HG02588 (cell line): ENCODE data around the gene SLC17A3.

Experiments used
- ATAC-seq: cut with Tn5 transposase; IDR thresholded peaks from one replicate; pipeline ENCODE4 v1.9.1; 2021; ENCODE audit warnings: mild to moderate bottlenecking, moderate library complexity; ENCODE audit not compliant: unreplicated experiment

The SLC17A3 gene, protein sequence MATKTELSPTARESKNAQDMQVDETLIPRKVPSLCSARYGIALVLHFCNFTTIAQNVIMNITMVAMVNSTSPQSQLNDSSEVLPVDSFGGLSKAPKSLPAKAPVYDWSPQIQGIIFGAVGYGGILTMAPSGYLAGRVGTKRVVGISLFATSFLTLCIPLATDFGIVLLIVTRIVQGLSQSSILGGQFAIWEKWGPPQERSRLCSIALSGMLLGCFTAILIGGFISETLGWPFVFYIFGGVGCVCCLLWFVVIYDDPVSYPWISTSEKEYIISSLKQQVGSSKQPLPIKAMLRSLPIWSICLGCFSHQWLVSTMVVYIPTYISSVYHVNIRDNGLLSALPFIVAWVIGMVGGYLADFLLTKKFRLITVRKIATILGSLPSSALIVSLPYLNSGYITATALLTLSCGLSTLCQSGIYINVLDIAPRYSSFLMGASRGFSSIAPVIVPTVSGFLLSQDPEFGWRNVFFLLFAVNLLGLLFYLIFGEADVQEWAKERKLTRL

DNA sequence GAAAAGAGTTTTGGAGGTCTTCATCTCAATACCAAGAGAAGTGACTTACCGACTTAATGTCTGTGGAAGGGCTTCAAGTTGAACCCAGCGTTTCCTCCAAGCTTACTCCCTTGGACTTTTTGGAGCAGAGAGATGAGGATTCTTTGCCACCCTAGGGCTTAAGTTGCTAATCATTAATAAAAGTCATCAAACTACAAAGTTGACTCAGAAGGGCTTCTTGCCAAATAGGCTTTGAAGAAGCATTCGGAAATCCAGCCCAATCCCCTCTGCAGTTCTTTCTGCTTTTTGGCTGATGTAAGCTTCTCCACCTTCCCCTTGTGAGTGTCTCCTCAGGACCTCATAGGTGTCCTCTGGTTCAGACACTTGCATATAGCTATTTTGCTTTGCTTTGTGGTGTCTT is at the start of gene SLC17A3:
TSS of gene SLC17A3 (minus strand) at position 126 of the 400 bp plus-strand sequence. CDS start 5,856 bp downstream, outside the sequence.
- no peak for ATAC-seq

DNA sequence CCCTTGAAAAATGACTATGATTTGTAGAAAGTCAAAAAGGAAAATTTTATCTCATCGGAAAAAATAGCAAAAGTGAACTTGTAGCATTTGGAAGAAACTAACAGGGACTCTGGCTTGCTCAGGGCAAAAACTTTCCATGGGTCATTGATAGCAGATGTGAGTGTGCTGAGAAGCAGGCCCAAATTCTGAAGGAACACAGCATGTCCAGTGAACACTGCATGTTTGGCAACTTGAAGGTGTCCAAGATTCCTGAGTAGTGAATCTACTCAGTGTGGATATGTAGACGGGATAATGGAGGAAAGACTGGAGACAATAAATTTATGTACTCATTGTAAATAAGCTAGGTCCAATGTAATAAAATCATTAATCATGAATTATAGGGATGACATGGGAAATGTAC is 48.3 kb upstream of the SLC17A3 start:
- ATAC-seq: no peak

DNA sequence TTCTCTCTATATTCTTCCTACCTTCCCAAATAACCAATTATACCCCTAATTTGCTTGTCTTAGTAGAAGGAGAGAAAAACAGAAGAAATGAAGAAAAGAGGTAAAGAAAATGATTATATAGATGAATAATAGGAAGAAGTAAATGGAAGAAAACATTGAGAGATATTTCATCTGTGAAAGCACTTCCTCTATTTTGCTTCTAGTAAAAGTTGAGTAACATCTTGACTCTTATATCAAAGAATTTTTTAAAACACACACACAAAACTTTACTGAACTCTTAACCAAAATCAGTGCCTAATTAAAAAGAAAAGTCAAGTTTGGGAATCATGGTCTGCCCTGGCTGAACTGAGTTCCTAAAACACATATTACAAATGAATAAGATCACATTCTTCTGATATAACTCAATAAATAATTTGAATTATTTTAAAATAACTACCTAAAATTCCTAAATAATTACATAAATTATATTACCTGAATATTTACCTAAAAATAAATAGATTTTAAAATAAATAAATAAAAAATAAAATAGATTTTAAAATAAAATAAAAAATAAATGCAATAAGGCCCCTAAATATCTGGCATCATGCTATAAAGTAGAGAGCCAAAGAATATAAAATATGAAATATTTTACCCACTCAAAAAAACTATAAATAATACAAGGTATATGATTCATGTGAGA is 47.6 kb upstream of the SLC17A3 start:
- no peak for ATAC-seq

DNA sequence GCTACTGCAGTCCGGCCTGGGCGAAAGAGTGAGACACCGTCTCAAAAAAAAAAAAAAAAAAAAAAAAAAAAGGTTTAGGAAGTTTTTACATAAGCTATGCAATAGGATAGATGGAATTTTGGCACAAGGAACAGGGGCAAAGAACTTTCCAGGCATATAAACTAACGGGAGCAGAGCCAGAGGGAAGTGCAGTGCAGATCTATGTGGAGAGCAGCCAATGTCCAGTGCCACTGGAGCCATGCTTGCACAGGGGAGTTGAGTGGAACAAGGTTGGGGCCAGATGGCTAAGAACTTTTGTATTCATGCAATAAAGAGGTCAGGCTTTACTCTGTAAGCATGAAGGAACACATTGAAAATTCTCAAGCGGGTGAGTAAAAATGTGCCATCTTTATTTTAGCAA is 45.6 kb upstream of the SLC17A3 start:
- no peak for ATAC-seq

DNA sequence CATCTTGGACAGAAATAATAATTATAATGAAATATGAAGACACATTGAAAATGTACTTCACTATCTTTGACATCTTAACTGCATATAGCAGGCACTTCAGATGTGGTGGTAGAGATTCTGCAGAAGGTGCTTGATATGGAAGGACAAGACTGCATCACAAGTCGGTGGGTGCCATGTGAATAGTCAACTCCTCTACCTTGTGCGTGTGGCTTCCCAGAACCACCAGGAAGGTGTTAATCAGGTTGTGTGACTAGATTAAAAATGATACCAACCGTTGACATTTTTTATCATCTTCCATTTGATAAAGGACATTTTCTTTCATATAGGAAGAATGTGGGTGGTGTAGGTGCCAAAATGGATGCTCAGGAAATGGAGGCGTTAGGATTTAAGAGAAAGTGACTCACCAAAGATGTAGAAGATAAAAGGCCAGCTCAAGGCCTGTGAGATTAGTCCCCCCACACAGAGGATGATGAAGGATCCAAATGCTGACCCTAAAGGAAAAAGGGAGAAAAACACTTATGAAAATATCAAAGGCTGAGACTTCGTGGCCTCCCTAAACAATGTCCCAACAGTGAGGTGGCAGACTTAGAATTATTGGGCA is 44.1 kb upstream of the SLC17A3 start:
- no peak for ATAC-seq

DNA sequence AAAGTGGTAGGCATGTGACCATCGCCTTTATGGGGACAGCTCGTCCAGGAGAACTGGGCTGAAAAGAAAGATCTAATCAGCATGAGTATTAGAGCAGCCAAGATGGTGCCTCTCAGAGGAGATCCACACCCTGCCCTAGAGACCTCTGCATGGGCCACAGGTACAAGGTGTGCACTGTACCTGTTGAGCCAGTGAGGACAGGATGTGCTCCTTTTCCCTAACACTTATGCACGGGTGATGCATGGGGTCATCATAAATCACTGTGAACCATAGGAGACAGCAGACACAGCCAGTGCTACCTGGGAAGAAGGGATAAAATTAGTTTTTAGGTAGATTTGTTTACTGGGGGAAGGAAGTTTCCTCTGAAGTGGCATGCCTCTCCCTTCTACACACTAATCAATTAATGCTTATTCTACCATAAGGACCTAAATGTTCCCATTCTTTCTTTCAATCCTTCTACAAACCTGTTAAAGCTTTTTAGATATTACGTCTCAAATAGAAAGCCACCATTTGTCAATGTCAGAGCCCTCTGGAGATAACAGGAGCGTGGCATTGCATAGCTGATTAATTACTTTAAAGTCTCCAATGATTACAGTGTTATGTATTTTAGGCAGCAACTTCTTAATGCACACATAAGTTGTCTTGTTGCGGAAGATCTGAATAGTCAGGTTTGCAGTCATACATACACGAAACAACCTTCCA is 42.9 kb upstream of the SLC17A3 start:
- ATAC-seq: no peak

DNA sequence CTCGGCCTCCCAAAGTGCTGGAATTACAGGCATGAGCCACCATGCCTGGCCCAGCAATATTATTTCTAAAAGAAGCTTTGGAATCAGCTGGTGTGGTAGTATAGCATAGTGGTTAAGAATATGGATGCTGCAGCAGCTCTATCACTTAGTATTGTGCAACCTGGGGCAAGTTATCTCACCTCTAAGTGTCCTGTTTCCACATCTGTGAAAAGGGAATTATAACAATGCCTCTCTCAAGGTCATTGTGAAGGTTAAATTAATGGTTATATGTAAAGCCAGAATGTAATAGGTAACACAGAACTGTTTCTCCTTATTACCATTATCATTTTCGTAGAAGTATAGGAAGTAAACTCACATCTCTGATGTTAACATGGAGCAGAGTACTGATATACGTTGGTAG is 42.3 kb upstream of the SLC17A3 start:
- ATAC-seq: no peak

DNA sequence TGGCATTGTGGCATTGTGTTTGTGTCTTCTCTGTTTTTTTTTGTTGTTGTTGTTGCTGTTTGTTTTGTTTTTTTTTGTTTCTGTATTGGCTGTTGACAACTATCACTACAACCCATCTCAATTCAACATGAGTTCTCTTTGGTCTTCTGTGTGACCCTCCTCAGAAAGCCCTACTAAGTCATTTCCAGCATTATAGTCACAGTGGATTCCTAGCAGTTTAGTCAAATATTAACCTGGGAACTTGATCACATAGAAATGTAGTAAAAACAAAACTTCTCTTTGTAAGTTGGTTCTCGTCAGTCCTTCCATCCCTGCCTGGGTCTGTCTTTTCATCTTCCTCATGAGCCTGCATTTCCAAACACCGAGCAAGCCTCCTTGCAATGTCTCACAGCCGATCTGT is 39.7 kb upstream of the SLC17A3 start:
- ATAC-seq: no peak

DNA sequence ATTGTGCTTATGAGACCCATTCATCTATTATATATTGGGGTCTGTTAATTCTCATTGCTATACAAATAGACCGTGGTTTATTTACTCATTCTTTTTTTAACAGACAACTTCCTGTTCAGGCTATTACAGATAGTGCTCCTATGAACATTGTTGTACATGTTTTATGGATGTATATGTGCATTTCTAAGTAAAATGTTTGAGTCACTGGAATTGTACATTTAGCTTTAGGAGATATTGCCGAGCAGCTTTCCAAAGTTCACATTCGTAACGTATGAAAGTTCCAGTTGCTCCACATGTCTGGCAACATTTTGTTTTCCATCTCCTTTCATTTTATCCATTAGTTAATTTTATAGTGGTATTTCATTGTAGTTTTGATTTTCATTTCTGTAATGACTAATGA is 37.3 kb upstream of the SLC17A3 start:
- ATAC-seq: no peak

DNA sequence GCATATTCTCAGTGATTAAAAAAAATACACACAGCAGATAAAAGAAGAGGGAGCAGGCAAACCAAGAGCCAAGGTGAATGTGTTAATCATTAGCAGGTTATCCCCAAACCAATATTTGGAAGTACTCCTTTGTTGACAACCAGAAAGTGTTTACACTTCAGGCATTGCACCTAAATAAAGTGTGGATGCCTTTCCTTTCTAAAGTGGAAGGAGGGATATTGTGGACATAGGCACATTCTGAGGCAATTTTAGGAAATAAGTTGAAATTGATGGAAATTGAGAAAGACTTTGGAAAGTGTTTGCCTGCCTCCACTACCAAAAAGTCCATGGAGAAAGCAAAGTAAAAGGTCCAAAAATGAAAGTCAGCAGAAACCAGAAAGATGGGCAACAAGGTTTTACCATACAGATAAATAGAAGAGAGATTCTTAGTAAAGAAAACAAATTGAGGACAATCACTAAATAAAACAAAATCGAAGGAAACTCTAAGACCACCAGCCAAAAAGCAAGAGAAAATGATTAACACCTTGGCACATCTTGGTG is 33.5 kb upstream of the SLC17A3 start:
- no peak for ATAC-seq

DNA sequence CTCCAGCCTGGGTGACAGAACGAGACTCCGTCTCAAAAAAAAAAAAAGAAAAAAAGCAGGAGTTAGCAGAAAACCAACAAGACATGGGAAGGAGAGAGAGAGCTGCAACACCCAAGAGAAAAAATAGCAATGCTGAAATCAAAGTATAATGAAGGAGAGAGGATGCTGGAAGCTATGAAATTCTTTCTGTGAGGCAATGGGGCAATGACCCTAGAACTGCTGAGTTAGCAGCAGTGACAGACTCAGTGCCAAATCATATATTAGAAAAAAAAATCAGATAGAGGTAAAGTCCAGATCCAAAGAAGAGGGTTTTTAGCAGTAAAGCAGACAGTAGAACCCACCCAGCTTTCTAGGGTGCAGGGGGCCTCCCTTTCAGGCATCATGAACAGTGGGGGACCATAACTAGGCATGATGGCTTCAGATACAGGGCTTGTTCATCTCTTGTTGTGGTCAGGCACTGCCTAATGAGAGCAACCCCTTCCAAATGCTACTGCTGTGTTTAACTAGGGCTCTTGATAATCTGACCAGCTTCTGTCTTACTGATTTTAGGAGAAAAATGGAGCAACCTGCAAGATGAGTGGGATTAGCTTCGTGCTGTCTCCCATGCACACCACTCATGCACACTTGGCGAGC is 29.5 kb upstream of the SLC17A3 start:
- no peak for ATAC-seq

DNA sequence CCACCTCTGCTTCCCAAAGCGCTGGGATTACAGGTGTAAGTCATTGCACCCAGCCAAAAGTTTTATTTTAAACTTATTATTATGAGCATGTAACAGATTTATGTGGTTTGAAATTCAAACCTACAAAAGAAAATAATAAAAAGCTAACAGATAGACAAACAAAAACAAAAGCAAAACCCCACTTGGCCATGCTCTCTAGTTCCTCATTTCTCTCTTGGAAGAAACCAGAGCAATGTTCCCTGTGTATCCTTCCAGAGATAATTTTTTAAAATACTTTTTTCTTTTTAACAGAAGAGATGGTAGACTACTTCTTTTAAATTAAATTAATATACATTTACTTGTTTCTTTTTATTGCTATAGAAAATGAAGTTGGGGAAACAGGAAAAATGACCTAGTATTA is 28.0 kb upstream of the SLC17A3 start:
- no peak for ATAC-seq

DNA sequence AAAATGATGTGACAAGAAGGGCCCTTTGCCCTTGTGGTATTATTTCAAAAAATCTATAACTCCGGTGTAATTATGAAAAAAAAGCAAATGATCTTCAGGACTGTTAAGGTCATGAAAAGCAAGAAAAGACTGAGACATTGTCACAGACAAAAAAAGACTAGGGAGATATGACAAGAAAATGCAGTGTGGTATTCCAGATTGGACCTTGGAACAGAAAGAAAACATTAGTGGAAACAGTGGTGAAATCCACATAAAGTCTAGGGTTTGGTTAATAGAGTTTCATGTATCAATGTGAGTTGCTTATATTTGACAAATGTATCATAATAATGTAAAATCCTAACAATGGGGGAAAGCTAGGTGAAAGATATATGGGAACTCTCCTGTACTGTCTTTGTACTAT is 26.8 kb upstream of the SLC17A3 start:
- no peak for ATAC-seq

DNA sequence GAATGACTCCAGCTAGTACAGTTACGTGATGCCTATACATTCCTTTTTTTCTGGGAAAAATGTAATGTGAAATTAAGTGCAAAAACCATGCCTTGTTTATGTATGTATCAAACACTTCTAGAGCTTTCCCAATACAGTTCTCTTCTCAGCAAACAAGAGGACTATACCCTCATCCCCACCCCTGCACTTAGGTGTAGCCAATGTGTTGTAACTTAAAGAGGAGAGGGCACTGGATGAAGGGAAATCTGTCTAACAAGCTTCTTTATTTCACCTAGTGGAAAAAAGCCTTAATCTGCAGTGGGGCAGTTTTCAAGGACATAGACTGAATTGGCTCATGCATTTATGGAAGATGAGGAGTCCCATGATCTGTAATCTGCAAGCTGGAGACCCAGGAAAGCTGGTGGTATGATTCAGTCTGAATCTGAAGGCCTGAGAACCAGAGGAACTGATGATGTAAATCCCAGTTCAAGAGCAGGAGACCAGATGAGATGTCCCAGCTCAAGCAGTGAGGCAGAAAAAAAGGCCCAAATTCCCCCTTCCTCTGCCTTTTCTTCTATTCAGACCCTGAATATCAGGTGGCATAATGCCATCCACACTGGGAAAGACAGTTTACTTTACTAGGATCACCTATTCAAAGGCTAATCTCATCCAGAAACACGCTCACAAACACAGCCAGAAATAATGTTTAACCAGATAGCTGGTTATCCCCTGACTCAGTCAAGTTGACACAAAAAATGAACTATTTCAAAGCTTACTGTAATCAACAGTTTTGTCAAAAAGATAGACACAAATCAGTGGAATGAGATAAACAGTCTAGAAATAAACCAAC is 25.8 kb upstream of the SLC17A3 start:
- ATAC-seq: no peak

DNA sequence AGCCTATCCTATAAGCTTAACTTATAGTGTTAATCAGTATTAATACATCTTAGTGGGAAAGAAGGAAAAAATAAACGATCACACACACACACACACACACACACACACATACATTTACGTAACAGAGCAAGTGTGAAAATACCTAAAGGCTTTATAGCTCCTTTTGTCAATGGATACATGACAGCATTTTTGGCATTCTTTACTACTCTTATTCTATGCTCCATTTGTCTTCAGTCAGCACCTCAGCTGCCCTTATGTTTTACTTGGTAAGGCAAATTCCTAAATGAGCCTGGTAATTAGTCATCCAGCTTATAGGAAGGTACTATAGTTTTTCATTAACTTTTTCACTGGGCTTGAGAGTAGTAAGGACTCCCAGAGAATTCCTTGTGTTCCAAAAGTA is 25.1 kb upstream of the SLC17A3 start:
- ATAC-seq: no peak

DNA sequence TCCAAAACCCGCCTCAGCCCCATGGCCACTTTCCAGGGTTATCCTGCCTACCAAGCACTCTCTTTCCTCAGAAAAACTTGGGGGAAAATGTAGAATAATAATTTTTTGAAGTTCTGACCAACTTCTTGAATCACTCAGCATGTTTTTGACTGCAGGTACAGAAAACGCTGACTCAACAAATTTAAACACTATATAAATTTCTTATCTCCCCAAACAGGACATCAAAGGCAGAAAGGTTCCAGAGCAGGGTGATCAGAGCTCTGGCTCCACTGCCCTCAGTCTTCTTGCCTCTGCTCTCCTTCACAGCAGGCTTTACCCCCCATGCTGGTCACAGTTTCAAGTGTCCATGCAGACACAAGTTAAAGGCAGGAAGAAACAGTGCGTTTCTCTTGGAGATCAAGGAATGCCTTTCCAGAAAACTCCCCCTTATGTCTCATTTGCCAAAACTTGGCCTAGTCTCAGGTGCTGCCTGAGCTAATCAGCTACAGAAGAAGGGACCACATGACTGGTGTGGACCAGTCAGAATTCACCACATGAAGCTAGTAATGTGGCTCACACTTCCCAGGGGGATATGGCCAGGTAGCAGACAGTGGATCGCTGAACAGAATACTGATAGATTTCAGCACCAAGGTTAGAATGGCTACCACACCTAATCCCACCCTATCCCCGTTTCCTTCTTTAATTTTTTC is 24.4 kb upstream of the SLC17A3 start:
- ATAC-seq: no peak

DNA sequence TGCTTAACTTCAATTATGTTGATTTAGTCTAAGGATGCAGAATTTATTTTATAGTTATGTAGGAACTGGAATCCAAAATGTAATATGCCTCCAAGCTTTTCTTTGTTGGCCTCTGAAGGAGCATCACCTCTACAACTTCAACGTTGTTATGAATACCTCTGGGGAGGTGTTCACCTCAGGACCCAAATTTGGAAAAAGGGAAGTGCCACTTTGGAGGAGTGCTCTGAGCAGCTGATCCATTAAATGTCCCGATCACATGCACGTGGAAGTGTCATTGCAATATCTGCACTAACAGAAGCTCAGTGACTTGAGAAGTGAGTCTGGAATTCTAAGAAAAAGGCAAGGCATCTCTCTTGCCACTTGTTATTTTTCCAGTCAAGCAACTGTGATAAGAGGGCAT is 22.2 kb upstream of the SLC17A3 start:
- ATAC-seq: no peak

DNA sequence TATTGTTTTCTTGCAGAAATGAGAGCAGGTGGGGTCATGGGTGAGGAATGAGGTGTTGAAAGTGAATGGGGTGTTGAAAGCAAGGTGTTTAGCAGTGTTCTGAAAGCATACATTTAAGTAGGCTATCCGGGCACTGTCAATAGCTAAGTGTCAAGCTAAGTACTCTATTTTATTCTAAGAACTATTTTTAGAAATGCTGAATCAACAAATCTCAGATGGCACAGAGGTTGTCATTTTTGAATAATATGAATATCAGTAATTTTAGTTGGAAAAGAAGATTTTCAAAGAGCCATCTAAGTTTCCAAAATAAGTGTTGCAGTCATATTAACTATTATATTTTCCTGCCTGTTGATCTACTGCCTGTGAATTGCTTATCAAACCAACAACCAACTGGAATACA is 21.7 kb upstream of the SLC17A3 start:
- no peak for ATAC-seq

DNA sequence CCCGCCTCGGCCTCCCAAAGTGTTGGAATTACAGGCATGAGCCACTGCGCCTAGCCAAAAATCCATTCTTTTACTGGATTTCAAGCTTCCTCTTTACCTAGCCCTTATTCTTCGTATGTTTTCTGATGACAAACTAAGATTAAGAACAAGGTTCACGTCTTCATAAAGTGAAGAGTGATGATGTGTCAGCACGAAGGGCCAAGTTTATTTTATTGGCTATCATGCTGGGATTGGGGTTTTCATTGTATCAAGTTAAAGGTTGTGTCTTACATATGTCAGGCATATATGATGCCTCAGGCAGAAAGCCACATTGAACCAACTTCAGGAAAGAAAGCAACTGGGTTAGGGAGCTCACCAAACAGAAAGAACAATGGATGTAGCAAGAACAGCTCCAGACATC is 19.7 kb upstream of the SLC17A3 start:
- ATAC-seq: no peak
